Coronary artery (tissue), 2 donors: ENCODE measurements around the gene MOB3B.
A peak's percentile ranks its signal among the peaks of the same experiment; 100 is the strongest.

Experiments used
- DNase-seq: peaks from one replicate; pipeline ENCODE4 v3.0.0-alpha.2; 2017; ENCODE audit warnings: low spot score
- H3K27ac ChIP-seq, 2 donors: fragments of 200-600 bp; sonication (generic); one replicate each; pipeline ENCODE4 v1.5.1; 2016 to 2019
- H3K4me3 ChIP-seq: fragments of 200-600 bp; sonication (generic); 2 replicates; pipeline ENCODE4 v1.5.1; 2016; ENCODE audit warnings: mild to moderate bottlenecking, moderate library complexity
- TF ChIP-seq, protein P1 (sequence below): fragments of 200-600 bp; sonication (generic); IDR thresholded peaks from one replicate; pipeline ENCODE4 v1.5.1; 2019; ENCODE audit warnings: antibody characterized with exemption

The MOB3B gene

DNA sequence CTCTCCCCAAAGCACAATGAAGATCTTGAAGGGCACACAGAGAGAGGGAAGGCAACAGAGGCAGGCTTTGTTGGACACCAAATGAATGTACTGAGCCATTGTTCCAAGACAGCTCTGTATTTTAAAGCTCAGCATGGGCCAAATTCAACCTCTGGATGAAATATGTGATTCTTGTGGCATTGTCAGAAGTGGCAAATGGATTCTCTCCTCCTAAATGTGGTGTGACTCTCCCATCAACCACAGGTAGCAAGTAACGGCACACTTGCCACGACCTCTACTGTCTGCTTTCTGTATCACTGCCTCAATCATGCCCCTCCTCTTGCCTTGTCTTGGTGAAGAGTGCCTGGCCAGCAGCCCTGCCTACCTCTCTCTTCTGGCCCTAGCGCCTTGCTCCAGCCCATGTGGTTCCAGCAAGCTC, 6.1 kb upstream of the MOB3B start:
- Histone ChIP-seq H3K27ac (no peak overlapping the region), H3K4me3 (no peak overlapping the region)
- no peak for DNase-seq
- TF ChIP-seq, protein P1, sequence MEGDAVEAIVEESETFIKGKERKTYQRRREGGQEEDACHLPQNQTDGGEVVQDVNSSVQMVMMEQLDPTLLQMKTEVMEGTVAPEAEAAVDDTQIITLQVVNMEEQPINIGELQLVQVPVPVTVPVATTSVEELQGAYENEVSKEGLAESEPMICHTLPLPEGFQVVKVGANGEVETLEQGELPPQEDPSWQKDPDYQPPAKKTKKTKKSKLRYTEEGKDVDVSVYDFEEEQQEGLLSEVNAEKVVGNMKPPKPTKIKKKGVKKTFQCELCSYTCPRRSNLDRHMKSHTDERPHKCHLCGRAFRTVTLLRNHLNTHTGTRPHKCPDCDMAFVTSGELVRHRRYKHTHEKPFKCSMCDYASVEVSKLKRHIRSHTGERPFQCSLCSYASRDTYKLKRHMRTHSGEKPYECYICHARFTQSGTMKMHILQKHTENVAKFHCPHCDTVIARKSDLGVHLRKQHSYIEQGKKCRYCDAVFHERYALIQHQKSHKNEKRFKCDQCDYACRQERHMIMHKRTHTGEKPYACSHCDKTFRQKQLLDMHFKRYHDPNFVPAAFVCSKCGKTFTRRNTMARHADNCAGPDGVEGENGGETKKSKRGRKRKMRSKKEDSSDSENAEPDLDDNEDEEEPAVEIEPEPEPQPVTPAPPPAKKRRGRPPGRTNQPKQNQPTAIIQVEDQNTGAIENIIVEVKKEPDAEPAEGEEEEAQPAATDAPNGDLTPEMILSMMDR: no peak

DNA sequence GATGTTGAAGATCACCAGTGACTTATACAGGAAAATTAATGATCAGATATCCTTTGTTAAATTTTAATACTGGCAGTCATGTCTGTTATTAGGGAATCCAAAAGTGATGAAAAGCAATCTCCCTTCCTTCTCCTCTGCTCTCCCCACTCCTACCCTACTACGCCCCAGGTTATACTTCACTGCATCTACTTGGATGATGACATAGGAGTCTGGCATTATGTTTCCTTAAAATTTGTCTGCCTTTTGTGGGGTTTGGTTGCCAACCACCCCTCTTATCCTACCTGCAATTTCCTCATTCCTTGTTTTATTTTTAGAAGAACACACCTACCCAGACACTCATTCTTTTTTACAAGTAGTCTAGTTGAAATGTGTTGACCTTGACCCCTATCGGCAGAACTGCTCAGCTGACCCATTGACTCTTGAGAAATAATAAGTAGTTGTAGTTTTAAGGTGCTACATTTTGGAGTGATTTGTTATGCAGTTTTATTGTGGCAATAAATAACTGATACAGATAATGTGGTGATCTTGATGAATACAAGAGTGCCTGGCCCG, 5.1 kb upstream of the MOB3B start:
- TF ChIP-seq, protein P1: no peak
- peak overlapping the region; percentile 29 for H3K4me3 ChIP-seq
- DNase-seq: no peak
- H3K27ac ChIP-seq: peak overlapping the region; percentile 44 to 75

DNA sequence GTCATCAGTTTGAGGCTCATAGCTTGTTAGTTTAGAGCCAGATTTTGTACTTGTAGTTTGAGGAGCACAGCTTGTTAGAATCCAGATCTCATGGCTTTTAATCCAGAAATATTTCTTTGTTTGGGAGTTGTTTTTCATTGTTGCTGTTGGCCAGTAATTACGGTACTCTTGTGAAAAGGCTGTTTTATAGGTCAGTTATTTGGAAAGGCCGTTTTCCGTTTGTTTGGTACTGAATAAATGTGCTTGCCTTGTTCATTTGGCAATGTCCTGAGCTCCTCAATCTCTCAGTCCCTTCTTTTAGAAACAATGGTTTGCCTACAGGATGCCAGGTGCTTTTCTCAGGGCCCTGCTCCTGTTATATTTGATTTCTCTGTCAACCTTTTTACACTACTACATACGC, 4.5 kb upstream of the MOB3B start:
- TF ChIP-seq, protein P1: no peak
- no peak for DNase-seq
- H3K27ac ChIP-seq: peak overlapping the region; percentile 44 to 75
- peak overlapping the region; percentile 29 for H3K4me3 ChIP-seq

DNA sequence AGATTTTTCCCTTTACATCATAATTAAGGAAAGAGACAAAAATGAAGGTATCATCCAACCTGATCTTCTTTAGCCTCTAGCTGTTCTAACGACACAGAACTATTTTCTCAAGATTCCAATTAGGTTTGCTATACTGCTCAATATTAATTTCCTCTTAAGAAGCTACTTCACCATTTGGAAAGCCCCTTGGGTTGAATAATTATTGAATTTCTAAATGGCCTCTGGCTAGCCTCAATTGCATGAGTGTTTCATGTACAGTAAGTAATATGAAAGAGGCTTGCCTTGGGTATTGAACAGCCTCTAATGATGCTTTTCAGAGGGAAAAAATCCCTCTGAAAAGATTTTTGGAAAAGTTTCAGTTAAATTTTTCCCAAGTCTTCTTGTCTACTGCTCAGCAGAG, 3.7 kb upstream of the MOB3B start:
- Histone ChIP-seq H3K27ac (peak overlapping the region in 1 of 2 donors; percentile 44), H3K4me3 (no peak overlapping the region)
- TF ChIP-seq, protein P1: no peak
- no peak for DNase-seq

DNA sequence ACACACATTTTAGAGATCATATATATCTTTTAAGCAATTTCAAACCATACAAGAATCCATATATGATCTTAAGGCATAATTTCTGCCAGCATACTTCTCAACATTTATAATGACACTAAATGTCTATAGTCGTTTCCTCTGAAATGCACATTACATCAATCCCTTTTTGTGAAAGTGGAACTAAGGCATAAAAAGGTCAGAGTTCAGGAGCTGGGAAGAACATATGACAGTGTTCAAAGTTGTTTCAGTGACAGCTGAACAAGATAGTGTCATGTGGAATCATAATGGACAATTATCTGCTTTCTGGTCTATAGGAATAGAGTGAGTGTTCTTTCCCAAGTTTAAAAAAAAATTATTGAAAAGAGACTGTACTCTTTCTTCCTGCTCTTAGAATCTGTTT, 2.4 kb upstream of the MOB3B start:
- TF ChIP-seq, protein P1: no peak
- Histone ChIP-seq H3K27ac (no peak overlapping the region), H3K4me3 (no peak overlapping the region)
- no peak for DNase-seq

DNA sequence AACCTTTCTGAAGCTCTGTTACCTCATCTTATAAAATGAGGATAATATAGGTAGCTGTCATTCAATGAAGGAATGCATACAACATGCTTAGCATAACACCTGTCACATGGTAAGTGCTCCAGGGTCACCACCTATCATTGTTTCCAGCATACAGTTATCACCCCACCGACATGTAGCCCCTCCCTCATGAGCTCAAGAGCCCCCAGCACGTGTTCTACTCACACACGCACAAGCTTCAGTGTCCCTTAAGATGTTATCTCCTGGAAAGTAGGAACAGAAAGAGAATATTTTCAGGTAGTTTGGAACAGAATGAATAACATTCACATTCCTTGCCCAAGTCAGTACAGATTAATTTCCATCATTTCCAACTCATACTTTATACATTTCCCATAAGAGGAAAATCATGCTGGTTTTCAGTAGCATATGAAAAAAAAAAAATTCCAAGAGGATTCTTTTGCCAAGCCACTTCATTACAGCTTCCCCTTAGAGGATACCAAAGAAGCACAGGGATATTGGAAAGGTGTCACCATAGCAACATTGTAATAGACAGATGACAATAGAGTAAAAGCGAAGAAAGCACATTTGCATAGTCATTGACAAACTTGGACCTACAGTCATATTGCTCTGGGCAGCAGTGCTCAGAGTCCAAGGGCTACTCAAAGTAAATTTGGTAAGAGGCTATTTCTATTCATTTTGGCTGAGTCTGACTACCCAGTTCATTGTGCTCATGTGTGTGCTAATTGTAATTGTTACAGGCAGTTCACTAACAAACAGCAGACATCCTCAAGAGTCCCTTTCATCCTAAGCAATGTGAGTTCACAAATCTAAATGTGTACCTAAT, 1.5 kb upstream of the MOB3B start:
- no peak overlapping the region for H3K27ac ChIP-seq
- TF ChIP-seq, protein P1: no peak
- no peak for DNase-seq
- no peak overlapping the region for H3K4me3 ChIP-seq

DNA sequence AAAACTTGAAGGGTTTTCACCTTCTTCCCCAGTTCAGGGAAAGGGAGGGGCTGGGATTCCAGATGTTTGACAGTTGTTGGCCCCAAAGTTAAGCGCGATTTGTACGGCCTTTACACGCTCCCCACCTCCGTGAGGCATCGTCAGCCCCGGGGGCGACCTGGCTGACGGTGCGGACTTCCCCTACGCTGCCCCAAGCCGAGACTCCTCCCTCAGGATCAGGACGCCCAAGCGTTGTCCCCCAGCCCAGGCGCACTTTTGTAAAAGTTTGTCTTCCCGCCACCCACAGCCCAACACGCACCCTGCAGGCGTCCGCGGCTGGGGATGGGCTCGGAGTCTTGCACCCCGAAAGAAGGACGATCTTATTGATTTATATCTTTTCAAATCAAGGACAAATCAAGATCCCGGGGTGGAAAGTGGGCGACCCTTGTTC, 713 bp downstream of the MOB3B start:
- H3K27ac ChIP-seq: peak overlapping the region; percentile 85 to 94
- H3K4me3 ChIP-seq: peak overlapping the region; percentile 93
- DNase-seq: peak; percentile 83
- TF ChIP-seq, protein P1: no peak
